Measurements from ENCODE around the gene RBM15.

GRCh38 chr1:110343249-110343648, 4.1 kb downstream of the RBM15 start:
- TF ChIP-seq CTCF (IDR thresholded peaks at IDR 0.05; ENCODE audit: low read depth, low read length) (no peak), POLR2A (IDR thresholded peaks at IDR 0.05; ENCODE audit: extremely low read depth, insufficient read length) (no peak), MYC (IDR thresholded peaks at IDR 0.05; ENCODE audit: low read depth, low read length) (no peak)

Measured in NB4 (cell line).